ENCODE results near the gene CMIP.
"Not testable (repeated sequence)": the region's sequence is repeated elsewhere in the genome, so short reads cannot be mapped to it uniquely, and the experiment has no call there.

The CMIP gene

DNA sequence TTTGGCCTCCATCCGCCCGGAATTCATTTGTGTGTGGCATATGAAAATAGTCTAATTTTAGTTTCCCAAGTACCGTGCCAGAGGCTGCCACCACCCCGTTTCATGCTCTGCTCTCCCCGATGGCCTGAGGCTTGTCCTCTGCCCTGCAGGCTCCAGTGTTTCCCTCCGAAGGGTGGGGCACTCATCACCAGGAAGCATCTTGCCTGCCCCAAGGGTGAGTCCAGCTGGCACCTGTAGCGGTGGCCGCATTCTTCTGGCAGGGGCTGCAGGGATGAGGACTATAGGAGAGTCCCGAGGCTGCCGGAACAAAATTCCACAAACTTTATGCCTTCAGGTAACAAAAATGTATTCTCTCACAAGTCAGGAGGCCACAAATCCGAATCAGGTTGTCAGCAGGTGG lies 23.1 kb upstream of the CMIP start:
- no peak for DNase-seq

DNA sequence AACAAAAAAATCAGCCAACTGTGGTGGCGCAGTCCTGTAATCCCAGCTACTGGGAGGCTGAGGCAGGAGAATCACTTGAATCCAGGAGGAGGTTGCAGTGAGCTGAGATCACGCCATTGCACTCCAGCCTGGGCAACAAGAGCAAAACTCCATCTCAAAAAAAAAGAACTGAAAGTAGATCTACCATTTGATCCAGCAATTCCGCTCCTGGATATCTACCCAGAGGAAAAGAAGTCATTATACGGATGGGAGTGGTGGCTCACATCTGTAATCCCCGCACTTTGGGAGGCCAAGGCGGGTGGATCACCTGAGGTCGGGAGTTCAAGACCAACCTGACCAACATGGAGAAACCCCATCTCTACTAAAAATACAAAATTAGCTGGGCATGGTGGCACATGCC lies 22.5 kb upstream of the CMIP start:
- DNase-seq: not testable (repeated sequence)

DNA sequence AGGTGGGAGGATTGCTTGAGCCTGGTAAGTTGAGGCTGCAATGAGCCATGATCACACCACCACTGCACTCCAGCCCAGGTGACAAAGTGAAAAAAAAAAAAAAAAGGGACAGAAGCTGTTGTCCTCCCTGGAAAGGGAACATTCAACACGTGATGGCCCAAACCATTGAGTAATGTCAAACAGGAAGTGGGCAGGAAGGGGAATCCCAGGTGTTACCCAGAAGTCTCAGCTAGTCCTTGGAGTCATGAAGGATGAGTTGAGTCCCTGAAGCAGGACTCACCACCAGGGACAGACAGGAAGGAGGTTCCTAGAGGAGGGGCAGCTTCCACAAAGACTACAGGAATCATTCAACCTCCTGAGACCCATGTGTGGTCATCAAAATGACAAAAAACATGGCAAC lies 19.8 kb upstream of the CMIP start:
- peak; percentile 10 for DNase-seq

DNA sequence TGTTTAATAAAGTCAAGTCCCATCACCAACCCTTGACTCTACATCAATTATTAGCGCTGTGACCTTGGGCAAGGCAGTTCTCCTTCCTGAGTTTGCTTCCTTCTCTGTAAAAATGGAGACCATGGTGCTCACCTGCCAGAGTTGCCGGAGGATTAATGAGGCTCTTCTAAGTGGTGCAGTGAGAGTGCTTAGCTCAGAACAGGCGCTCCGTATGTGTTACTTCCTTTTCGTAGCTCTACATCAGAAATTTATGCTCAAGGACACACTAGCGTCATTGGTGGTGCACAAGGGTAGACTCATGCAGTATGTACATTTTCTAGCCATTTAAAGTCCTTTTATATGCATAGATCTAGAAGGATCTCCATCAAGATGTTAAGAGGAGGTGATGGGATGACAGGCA lies 17.4 kb upstream of the CMIP start:
- no peak for DNase-seq

DNA sequence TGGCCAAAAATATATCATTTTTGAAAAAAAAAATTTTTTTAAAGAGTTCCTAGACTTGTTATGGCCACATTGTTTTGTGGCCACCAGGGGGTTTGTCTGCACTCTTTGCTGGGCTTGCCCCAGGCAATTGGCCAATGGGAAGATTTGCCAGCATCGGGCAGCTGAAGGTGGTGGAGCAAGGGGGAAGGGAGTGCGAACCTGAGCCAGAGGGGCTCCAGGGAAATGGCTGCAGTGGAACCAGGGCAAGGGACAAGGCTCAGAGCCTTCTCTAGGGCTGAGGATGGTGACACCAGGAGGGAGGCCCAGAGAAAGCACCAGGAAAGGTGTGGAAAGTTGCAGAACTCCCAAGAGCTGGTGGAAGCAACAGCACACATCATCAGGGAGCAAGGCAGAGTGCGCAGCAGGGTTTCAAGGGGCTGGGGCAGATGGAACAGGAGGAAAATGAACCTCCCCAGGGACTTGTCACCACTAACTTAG lies 15.5 kb upstream of the CMIP start:
- no peak for DNase-seq

DNA sequence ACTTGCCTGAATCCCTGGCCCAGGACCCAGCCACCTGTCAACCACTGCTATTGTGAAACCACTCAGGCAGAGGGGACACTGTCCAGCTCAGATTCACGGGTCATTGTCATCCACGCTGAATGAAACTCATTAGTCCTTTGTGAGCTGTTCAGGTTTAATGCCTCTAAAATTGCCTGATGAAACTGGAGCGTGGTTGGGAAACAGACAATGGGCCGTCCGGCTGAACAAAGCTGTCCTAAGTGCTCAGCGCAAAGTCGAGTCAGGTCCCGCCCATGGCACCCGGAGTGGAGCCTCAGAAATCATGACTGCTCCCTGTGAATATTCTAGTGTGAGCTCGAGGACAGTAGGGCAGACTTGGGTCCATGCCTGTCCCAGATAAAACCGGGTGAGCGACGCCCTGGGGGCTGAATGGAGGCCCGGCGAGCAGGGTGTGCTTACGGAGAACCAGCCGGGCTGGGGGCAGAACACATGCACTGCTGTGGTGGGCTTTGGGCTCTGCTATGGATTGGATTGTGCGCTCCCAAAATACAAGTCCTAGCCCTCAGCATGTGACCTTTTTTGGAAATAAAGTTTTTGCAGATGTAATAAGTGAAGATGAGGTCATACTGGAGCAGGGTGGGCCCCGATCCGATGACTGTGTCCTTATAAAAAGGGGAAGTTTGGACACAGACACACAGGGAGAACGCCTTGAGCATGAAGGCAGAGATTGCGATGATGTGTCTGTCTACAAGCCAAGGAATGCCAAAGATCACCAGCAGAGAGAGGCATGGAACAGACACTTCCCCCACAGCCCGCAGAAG lies 12.9 kb upstream of the CMIP start:
- peak; percentile 32 for DNase-seq

DNA sequence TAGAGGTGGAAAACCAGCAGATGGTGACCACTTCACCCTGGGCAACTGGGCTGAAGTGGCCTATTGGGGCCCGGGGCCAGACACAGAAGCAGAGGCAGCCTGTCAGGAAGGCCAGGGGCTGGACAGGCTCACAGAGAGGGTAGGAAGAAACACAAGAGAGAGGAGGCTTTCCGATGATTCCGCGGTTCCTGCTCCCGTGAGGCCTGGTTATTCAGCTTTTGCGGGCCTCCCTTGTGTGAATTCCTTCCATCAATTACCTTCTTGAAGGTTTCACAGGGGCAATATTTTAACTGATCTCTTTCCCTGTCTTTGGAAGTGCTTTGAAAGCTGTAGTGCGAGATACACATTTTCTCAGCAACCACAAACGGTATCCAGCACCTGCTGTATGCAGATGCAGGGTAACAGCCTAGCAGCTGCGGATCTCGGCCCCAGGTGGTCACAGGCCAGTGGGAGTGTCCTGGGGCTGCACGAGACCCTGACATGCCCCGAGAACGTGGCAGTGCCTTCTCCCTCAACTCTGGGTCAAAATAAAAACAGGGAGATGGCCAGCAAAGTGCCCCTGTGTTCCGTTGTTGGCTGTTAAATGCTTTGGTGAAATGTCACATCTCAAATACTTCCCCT lies 11.6 kb upstream of the CMIP start:
- DNase-seq: no peak

DNA sequence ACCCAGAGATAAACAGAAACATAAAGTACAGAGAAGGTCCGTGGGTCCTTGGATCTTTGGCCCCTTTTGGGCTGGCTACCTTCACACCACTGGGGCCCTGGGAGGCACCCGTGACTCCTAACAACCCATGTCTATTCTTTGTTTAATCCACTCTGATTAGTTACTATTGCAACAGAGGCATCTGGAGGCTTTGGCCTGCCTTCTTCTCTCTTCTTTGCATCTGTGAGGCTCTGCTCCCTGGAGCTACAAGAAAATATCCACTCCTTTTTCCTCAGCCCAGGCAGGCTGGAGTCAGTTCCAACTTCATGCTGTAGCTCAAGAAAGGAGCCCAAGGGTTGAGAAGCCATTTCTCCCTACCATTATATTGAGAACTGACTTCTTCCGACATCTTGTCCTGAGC lies 9.5 kb upstream of the CMIP start:
- DNase-seq: no peak

DNA sequence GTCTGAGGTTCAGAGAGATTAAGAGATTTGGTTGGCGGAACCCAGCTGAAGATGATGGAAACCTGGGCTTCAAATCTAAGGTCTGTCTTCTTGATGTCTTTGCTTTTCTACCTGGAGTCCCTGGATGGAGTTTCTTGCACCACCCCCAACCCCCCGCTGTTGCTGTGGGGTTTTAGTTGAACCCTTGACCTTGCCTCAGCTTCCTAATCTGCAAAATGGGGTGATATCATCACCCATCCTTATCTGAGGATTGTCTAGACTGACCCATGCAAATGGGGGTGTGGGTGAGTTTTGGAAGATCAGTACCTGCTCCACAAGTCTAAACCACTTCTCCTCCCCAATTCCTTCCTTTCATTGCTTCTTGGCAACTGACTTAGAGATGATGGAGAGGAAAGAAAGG lies 9.0 kb upstream of the CMIP start:
- no peak for DNase-seq

DNA sequence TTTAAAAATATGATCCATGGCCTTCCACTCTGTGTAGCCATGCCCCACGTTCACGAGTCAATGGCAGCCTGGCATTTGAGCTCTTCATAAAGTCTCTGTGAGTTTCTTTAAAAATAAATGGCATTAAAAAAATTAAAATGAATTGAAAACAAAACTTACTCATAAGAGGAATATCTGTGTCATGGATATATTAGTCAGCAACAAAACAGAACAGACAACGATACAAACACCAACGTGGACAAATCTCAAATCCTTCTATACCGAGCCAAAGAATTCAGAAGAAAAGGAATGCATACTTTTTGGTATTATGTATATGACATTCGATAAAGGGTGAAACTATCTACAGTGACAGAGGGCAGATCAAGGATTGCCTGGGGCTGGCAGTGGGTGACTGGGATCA lies 8.2 kb upstream of the CMIP start:
- DNase-seq: no peak

DNA sequence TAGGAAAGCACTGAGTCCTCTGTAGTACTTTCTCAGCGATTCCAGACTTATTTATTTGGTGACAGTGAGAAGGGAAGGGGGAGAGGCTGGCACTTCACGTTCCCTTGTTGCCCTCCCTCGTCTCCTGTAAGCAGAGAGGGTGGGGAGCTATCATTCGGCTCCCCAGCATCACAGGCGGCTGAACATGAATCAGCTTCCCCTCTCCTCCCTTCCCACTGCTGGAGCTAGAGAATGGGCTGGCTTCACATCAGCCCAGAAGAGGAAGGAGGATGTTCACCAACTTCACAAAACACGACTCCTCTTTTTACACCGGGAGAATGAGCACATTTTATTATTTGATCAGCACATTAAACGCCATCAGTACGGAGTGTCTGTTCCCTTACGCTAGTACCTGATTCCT lies 6.7 kb upstream of the CMIP start:
- no peak for DNase-seq

DNA sequence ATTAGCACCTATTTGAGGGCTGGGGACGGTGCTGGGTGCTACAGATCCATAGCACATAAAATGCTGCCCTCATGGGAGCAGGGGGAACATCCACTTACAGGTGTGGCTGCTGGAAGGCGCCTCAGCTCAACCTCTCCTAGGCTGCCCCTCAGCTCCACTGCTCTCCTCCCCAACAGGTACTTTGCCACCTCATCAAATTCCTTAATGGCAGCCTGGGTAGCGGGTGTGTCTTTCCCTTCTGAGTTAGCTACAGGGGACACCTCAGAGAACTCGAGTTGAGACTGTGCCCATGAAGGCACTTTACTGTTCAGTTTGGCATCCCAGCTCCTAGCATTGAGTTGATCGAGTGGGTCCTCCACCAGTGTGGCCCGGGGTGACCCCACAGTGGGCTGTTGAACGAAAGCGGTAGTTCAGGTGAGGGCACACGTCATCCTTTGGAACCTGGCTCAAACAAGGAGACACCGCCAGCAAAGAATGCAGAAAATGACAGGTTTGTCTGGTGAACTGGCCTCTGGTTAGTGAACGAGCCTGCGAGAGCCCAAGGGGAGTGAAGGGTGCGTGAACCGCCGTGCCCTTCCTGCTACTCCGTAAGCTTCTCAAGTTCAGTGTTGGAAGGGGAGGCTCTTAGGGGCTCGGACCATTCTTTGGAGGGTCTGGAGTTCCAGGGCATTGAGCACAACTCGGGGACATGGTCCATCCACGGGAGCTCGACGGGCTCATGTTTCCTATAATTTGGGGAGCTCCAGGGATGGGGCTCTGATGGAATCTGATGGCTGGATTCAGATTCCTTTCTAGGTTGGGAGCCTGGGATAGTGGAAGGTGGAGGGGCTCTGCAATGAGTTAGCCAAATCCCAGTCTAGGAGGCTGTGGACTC lies 3.5 kb upstream of the CMIP start:
- DNase-seq: no peak

DNA sequence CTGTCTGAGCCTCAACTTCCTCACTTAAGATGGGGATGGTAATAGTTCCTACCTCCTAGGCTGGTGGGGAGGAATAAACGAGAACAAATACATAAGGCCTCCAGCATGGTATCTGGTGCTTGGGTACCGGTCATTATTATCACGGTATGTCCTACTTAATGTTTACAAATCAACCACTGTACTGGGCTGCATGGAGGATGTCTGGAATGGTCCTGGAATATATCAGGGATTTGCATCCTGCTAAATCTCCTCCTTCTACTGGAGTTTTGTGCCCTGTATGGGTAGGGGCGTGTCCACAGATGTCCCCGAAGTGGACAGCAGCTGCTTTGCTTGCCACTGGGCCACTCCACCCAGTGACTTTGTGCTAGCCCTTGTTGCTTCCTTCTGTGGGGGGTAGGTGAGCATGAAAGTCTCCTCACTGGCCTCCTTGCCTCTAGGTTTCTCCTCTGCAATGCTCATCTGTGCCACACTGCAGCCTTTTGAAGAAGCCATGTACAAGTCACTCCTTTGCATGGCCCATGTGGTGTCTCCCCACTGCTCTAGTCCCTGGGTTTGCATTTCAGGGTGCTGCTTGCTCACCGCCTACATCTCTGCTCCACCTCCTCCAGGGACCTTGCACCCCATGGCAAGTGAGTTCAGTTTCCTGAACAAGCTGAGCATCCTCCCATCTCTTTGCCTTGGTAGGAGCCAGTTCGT lies 2.2 kb upstream of the CMIP start:
- no peak for DNase-seq

DNA sequence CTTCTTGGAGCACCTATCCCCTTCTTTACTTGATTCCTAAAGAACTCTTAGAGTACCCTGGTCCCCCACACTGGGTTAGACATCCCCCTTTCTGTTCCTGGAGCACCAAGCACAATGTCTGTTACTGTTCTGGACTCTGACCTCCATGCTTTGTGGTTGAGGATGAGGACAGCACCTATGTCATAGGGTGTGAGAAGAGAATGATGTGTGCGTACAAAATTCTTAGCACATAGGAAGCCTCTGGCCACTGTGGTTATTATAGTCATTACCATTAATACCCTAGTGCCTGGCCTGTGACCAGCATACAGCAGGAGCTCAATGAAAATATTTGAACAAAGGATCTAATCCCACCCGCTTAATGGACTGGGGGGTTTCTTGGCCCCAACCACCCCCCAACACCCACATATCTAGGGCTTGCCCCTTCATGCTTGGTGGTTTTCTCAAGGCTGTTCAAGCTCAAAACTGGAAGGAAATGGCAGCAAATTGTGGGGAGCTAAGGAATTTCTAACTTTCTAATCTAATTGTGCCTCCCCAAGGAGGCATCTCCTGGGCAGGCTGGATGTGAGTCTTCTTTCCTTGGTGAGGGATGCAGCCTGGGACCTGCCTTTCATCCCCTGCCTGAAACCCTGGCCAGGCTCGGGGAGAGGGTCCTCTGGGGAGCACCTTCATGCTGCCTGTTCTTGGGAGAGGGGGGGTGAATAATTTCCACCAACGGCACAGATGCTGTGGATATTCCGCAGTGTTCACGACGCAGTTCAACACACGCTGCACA lies 1.5 kb upstream of the CMIP start:
- no peak for DNase-seq

DNA sequence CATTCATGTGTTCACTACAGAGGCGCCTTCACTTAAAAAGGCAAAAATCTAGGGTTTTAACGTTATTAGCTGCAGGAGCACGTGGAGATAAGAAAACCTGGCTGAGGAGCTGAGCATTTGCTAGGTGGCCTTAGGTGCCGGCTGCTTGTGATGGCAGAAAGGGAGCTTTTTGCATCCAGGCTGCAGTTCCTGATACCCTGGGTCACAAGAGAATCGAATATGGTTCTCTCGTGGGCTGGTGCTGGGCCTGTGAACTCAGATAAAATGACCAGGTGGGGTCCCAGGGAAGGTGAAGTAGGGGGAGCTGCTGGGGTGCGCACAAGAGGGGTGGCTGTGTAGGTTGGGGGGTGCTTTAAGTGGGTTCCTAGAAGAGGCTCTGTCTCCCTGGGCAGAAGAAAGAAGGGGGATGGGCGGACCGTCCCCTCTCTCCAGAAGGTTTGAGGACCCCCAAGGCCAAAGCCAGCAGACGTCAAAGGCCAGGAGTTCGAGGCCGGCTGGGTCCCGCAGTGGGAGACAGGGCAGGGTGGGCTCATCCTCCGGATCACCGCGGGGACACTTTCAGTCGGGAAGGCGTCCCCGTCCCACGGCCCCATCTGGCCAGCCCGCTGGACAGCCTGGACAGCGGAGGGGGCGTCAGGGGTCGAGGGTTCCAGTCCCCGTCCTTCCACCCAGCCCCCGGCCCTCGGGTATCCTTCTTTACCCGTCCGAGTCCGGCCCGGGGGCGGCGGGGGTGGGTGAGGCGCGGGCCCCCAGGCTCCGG lies 740 bp upstream of the CMIP start:
- DNase-seq: peak; percentile 4

DNA sequence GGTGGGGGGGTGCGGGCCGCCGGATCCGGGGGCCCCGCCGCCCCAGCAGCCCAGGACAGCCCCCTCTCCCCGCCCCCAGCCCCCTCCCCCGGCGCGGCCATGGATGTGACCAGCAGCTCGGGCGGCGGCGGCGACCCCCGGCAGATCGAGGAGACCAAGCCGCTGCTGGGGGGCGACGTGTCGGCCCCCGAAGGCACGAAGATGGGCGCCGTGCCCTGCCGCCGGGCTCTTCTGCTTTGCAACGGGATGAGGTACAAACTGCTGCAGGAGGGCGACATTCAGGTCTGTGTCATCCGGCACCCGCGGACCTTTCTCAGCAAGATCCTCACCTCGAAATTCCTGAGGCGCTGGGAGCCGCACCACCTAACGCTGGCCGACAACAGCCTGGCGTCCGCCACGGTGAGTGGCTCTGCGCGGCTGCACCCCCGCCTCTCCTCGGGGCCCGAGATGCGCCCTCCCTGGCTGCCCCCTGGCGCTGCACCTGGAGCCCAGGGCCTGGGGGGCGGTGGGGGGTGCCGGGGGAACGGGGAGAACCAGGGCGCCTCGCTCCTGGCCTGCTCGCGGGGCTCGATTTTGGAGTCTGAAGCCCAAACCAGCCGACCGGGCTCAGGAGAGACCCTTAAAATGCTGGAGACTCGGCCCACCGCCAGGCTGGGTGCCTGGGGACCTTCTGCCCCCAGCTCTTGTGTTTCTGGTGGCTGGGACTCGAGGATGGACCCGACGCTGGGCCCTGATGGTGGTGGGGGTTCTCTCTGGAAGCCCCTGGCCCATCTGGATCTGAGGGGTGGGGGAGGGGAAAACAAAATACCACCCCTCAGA lies 744 bp downstream of the CMIP start:
- DNase-seq: peak; percentile 60

DNA sequence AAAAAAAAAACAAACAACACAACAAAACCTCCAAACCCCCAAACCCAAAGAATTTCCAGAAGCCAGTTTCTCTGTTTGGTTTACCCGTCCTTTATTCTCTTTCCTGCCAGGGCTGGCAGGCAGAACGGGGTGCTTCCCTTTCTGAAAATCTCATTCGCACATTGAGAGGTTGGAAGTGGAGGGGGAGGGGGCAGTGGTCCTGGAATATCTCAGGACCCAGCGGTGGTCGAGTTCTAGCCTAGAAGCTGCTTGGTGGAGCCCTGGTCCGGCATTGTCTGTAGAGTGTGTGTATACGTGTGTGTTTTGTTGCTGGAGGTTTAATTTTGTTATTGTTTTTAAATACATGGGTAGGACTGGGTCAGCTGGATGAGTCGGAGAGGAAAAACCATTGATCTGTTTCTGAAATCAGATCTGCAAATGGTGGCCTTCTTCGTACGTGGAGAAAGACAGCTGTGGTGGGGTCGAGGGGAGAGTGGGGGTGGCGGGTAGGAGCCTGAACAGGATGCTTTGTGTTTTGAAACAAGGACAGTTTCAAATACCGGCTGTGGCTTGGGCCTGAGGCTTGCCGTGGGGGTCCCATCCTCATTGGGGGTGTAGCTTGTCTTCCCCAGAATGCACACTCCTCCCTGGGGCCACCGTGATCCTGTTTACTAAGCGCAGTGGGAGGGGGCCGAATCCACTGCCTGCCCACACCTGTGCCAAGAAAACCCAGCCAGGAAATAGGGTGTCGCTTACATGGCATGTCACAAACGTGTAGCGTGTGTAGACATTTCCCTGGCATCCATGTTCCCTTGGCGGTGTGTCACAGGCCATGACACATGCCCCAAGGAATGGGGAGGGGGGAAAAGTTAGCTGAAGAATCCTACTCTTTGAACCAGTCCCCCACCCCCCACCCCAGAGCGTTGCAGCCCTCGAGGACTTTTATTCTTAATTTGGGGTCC lies 1.6 kb downstream of the CMIP start:
- peak; percentile 74 for DNase-seq

DNA sequence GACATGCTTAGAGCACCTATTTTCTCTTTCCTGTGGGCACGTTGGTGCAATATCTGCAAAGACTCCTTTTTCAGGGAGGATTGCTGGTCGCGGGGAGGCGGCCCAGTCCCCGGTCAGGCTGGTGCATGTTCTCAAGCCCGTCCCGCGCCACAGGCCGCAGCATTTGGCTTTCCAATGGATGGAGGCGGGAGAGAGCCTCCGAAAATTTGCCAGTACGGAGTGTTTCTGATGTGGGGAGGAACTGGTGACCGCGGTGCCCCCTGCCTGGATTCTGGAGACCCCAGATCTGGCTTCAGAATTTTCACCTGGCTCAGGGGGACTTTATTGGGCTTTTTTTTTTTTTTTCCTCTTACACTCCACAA lies 2.3 kb downstream of the CMIP start:
- no peak for DNase-seq

DNA sequence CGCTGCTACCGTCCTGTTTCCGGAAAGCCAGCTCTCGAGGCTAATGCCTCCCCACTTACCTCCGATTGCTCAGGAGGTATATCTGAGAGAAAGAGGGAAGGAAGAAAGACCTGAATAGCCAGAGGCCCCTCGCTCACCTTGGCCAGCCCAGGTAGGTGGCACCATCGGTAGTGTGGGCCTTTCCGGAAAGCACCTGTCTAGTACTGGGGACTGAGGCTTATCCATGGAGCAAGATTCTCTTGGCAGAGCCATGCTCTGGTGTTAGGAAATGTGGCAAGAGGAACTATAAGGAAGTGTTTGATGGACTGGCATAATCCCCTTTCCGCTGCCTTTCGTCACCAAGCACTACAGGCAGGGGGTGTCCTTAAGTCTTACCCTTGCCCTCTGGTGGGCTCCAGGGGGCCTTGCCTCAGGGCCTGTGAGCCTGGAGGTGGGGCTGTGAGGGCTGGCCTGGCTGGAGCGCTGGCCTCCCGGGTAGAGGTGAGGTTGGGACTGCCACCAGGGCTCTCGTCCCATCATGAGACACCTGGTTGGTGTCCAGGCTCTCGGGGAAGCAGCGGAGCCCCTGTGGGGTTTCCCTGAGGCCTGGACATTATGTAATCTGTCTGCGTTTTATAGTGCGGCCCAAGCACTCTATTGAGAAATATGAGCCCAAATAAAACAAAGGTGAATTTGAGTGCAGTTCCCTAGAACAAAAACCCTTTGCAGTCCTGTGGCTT lies 2.9 kb downstream of the CMIP start:
- DNase-seq: peak; percentile 36
